PC-3 (cell line): ENCODE measurements around the gene LIN7B. TPM values are rescaled to one million over a fixed set of nuclear protein-coding genes. Genes with fewer than 3 reads are reported as not detected.

ENCODE experiments used
- ATAC-seq: fragments of 200-7000 bp; cut with Tn5 transposase; 2 replicates; pipeline ENCODE4 v1.9.1; 2020; ENCODE audit warnings: mild to moderate bottlenecking, moderate library complexity
- BruUV-seq: library from RNA; stranded (reverse); fragments of 400-500 nt; replicated peaks from 2 replicates; lab custom pipeline; 2021; lab: Mats Ljungman, UMichigan
- CTCF ChIA-PET: fragments of 300-600 bp; sonication (Branson Sonifier 250); formaldehyde crosslinking; loops from one replicate; lab custom pipeline; 2022; ENCODE audit warnings: antibody characterized with exemption; lab: Charles Lee
- POLR2A ChIA-PET: fragments of 300-600 bp; sonication (Branson Sonifier 250); formaldehyde crosslinking; loops from one replicate; lab custom pipeline; 2022; ENCODE audit warnings: antibody characterized with exemption; ENCODE audit not compliant: unreplicated experiment; lab: Charles Lee
- DNase-seq: peaks from one replicate; pipeline ENCODE4 v3.0.0-alpha.2; 2015
- H2AFZ ChIP-seq: fragments of 300-600 bp; sonication (generic); 2 replicates; pipeline ENCODE4 v1.6.0; 2016; ENCODE audit warnings: antibody characterized with exemption, low read length
- H3F3A ChIP-seq: fragments of 300-600 bp; sonication (generic); one replicate; pipeline ENCODE4 v1.6.0; 2017; ENCODE audit warnings: antibody characterized with exemption, low read length, control low read depth, mild to moderate bottlenecking; ENCODE audit not compliant: unreplicated experiment
- H3K27ac ChIP-seq: fragments of 300-600 bp; sonication (generic); 2 replicates; pipeline ENCODE4 v1.5.1; 2016; ENCODE audit warnings: mild to moderate bottlenecking, low read length
- H3K27me3 ChIP-seq: fragments of 300-600 bp; sonication (generic); 2 replicates; pipeline ENCODE4 v1.6.1; 2016; ENCODE audit warnings: low read length, mixed read lengths
- H3K36me3 ChIP-seq: fragments of 300-600 bp; sonication (generic); 2 replicates; pipeline ENCODE4 v1.6.1; 2016; ENCODE audit warnings: low read depth, mixed run types, low read length, mixed read lengths
- H3K4me1 ChIP-seq: fragments of 300-600 bp; sonication (generic); 2 replicates; pipeline ENCODE4 v1.5.1; 2016; ENCODE audit warnings: low read length; ENCODE audit not compliant: insufficient read depth
- H3K4me2 ChIP-seq: fragments of 300-600 bp; sonication (generic); 2 replicates; pipeline ENCODE4 v1.6.0; 2016; ENCODE audit warnings: low read length
- H3K4me3 ChIP-seq: fragments of 300-600 bp; sonication (generic); 2 replicates; pipeline ENCODE4 v1.5.1; 2016; ENCODE audit warnings: mild to moderate bottlenecking, low read length, mixed read lengths
- H3K79me2 ChIP-seq: fragments of 300-600 bp; sonication (generic); 2 replicates; pipeline ENCODE4 v1.6.1; 2017; ENCODE audit warnings: low read length, mixed read lengths
- H3K9ac ChIP-seq: fragments of 300-600 bp; sonication (generic); 2 replicates; pipeline ENCODE4 v1.6.0; 2016; ENCODE audit warnings: mild to moderate bottlenecking, low read length
- H3K9me2 ChIP-seq: fragments of 300-600 bp; sonication (generic); replicated peaks from 2 replicates; pipeline ENCODE4 v1.6.1; 2016; ENCODE audit warnings: mixed run types, low read length, mixed read lengths
- H3K9me3 ChIP-seq: fragments of 300-600 bp; sonication (generic); 2 replicates; pipeline ENCODE4 v1.6.1; 2016; ENCODE audit warnings: low read length, mixed read lengths
- H4K20me1 ChIP-seq: fragments of 300-600 bp; sonication (generic); 2 replicates; pipeline ENCODE4 v1.6.1; 2016; ENCODE audit warnings: low read length, mixed read lengths
- CTCF ChIP-seq: fragments of 300-600 bp; sonication (generic); conservative IDR thresholded peaks from 2 replicates; pipeline ENCODE4 v1.5.1; 2017; ENCODE audit warnings: antibody characterized with exemption, low read depth, mild to moderate bottlenecking, low read length
- EZH2 ChIP-seq: fragments of 300-600 bp; sonication (generic); IDR thresholded peaks from one replicate; pipeline ENCODE4 v1.6.1; 2017; ENCODE audit warnings: antibody characterized with exemption, mild to moderate bottlenecking, low read length; ENCODE audit not compliant: unreplicated experiment
- EZH2phosphoT487 ChIP-seq: fragments of 300-600 bp; sonication (generic); IDR thresholded peaks from 2 replicates; pipeline ENCODE4 v1.6.1; 2018; ENCODE audit warnings: mild to moderate bottlenecking, antibody characterized with exemption, low read length, borderline replicate concordance
- intact Hi-C: fragments of 100-400 bp; cut with micrococcal nuclease; formaldehyde crosslinking; loops from 2 replicates; pipeline ENCODE4 v1.9.0; 2023
- total RNA-seq: library from RNA; depleted of rRNA; stranded (reverse); fragments of >200 nt; gene quantifications from 2 replicates; pipeline ENCODE4 v1.2.3, GENCODE V29; 2014

Gene LIN7B
- total RNA-seq, 1 experiment from 2014 or later: 11.6 TPM

- TF ChIP-seq EZH2 (no peak), CTCF (no peak), EZH2phosphoT487 (no peak)
- ATAC-seq (no peak), DNase-seq (no peak)
- H4K20me1 ChIP-seq: no peaks in the 10 kb centered on the region
- H3K79me2 ChIP-seq: no peaks in the 10 kb centered on the region
- H3K27me3 ChIP-seq: 0 out of 2 replicates have a peak, but pooled peaks cover 7% of the 10 kb centered on the region
- no peak overlapping the region for H3K27ac ChIP-seq
- ChIA-PET POLR2A (no interaction called here), CTCF (interaction anchor here (0.6 kb wide), 1 partner anchor 77 kb away, joined by 4 read pairs; the partner anchor contains the start of gene RUVBL2)
- intact Hi-C loops: loop anchor here (10.0 kb wide), 1 partner anchor 76 kb away; the partner anchor contains the start of genes GYS1 and RUVBL2
- no peak overlapping the region for H3K4me2 ChIP-seq
- no peaks in the 10 kb centered on the region for H3K9me3 ChIP-seq
- BruUV-seq: no TSS peak
- no peaks in the 10 kb centered on the region for H3K36me3 ChIP-seq
- H3K9me2 ChIP-seq: no peaks in the 10 kb centered on the region
- H3K9ac ChIP-seq: no peak overlapping the region
- H3F3A ChIP-seq: no peaks in the 10 kb centered on the region
- H3K4me3 ChIP-seq: no peak overlapping the region
- H3K4me1 ChIP-seq: no peaks in the 10 kb centered on the region
- no peak overlapping the region for H2AFZ ChIP-seq
Measured at GRCh38 chr19:49070416-49070815, 43.8 kb upstream of the LIN7B start.

DNA sequence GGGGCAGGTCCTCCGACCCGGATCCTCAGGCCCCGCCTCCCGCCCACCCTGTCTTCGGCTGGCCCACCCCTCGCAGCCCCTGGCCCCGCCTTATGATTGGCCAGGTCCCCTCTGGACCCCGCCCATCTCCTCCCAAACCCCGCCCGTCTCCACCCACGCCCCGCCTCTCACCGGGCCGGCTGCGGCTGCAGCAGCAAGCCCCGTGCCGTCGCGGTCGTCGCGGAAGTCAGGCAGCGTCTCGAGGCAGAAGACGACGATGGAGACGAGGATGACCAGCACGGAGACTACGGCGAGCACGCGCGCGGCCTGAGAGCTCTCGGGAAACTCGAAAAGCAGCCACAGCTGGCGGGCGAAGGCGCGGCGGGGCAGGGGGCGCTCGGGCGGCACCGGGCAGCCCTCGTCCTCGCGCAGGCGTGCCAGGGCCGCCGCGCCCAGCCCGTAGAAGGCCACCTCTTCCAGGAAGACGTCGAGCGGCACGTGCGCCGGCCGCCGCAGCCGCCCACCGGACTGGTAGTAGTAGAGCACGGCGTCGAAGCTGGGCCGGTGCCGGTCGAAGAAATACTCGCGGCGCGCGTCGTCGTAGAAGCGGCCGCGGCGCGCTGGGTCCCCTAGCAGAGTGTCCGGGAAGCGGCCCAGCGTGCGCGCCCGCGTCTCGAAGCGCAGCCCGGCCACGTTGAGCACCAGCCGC lies 42.2 kb upstream of the LIN7B start:
- Histone ChIP-seq H3K4me1 (no peaks in the 10 kb centered on the region), H3F3A (no peaks in the 10 kb centered on the region), H3K27me3 (0 out of 2 replicates have a peak, but pooled peaks cover 7% of the 10 kb centered on the region), H3K9me3 (no peaks in the 10 kb centered on the region), H2AFZ (no peak overlapping the region), H3K9ac (no peak overlapping the region), H3K27ac (no peak overlapping the region), H4K20me1 (no peaks in the 10 kb centered on the region), H3K36me3 (no peaks in the 10 kb centered on the region), H3K4me2 (no peak overlapping the region), H3K4me3 (no peak overlapping the region), H3K9me2 (no peaks in the 10 kb centered on the region), H3K79me2 (no peaks in the 10 kb centered on the region)
- DNase-seq: no peak
- no TSS peak for BruUV-seq
- ATAC-seq: no peak
- POLR2A ChIA-PET: no interaction called here
- CTCF ChIA-PET: no interaction called here
- intact Hi-C loops: loop anchor here (10.0 kb wide), 1 partner anchor 77 kb away; the partner anchor contains the start of genes GYS1 and RUVBL2
- TF ChIP-seq EZH2phosphoT487: no peak
- no peak for TF ChIP-seq CTCF
- TF ChIP-seq EZH2: no peak
